ENCODE data around the gene SART3. TPM values are rescaled to one million over a fixed set of nuclear protein-coding genes. Genes with fewer than 3 reads are reported as not detected.
"Not testable (repeated sequence)": the region's sequence is repeated elsewhere in the genome, so short reads cannot be mapped to it uniquely, and the experiment has no call there.

SART3 gene
- total and polyA plus RNA-seq, 9 donors = 27.9 to 55.3 (median 46.8) TPM

- no peaks in the 10 kb centered on the region for H3K36me3 ChIP-seq
- H3K4me3 ChIP-seq = peak overlapping the region; percentile 96
- intact Hi-C loops (cut with DNase I) = loop anchor here in 3 of 4 donors (2.0 to 10.0 kb wide), 7 partner anchors 55 to 535 kb away; partner anchors contain the start of genes UNG (in 2 of the 3) and ALKBH2 (in 1 of the 3)
- 0 to 1% (median 1%) methylated on average over 20 of the region's 20 CpGs for WGBS, 3 donors
- no peak for DNase-seq
- no peaks in the 10 kb centered on the region for H3K27me3 ChIP-seq
- TF ChIP-seq POLR2A (IDR thresholded peaks at IDR 0.05) = no peak
- peaks cover 12% of the 10 kb centered on the region for H3K4me1 ChIP-seq (ENCODE audit: insufficient read depth)
- H3K9me3 ChIP-seq = no peaks in the 10 kb centered on the region
- H3K27ac ChIP-seq = peak overlapping the region in 1 of 2 donors; percentile 78
Measured at GRCh38 chr12:108561852-108562347, 927 bp upstream of the SART3 start.

GRCh38 chr12:108560321-108560721 lies 652 bp downstream of the SART3 start:
- H3K27me3 ChIP-seq = no peaks in the 10 kb centered on the region
- TF ChIP-seq CTCF (IDR thresholded peaks at IDR 0.05) (no peak), EP300 (IDR thresholded peaks at IDR 0.05) (no peak), POLR2A (IDR thresholded peaks at IDR 0.05) (no peak)
- H3K4me1 ChIP-seq (ENCODE audit: insufficient read depth) = peaks cover 12% of the 10 kb centered on the region
- H3K9me3 ChIP-seq = no peaks in the 10 kb centered on the region
- H3K36me3 ChIP-seq = no peaks in the 10 kb centered on the region
- H3K27ac ChIP-seq = peak overlapping the region in 1 of 2 donors; percentile 78
- WGBS, 3 donors = 0 to 1% (median 1%) methylated on average over 12 of the region's 12 CpGs
- H3K4me3 ChIP-seq = peak overlapping the region; percentile 96
- intact Hi-C loops (cut with DNase I) = loop anchor here in 3 of 4 donors (5.0 to 10.0 kb wide), 5 partner anchors 57 to 537 kb away; partner anchors contain the start of genes UNG (in 2 of the 3) and ALKBH2 (in 1 of the 3)
- DNase-seq = no peak

- no peak for DNase-seq
- TF ChIP-seq POLR2A (IDR thresholded peaks at IDR 0.05) = no peak
- TF ChIP-seq CTCF (IDR thresholded peaks at IDR 0.05) = no peak
- no peak for TF ChIP-seq EP300 (IDR thresholded peaks at IDR 0.05)
- Histone ChIP-seq H3K4me1 (ENCODE audit: insufficient read depth) (peaks cover 12% of the 10 kb centered on the region), H3K36me3 (no peaks in the 10 kb centered on the region), H3K27ac (no peak overlapping the region), H3K9me3 (no peaks in the 10 kb centered on the region), H3K4me3 (peak overlapping the region; percentile 96), H3K27me3 (no peaks in the 10 kb centered on the region)
- intact Hi-C loops (cut with DNase I) = loop anchor here in 3 of 4 donors (5.0 to 10.0 kb wide), 5 partner anchors 58 to 538 kb away; partner anchors contain the start of genes UNG (in 2 of the 3) and ALKBH2 (in 1 of the 3)
- 53 to 55% (median 55%) methylated on average over 3 of the region's 3 CpGs for WGBS, 3 donors
Measured at GRCh38 chr12:108559748-108560147, 1.2 kb downstream of the SART3 start.

- WGBS, 3 donors = 82 to 84% (median 83%) methylated on average over 14 of the region's 14 CpGs
- no peaks in the 10 kb centered on the region for H3K27me3 ChIP-seq
- H3K36me3 ChIP-seq = no peaks in the 10 kb centered on the region
- intact Hi-C loops (cut with DNase I) = no loop called here
- no peak for DNase-seq
- no peaks in the 10 kb centered on the region for H3K9me3 ChIP-seq
- H3K27ac ChIP-seq = no peak overlapping the region
- H3K4me1 ChIP-seq (ENCODE audit: insufficient read depth) = peaks cover 12% of the 10 kb centered on the region
- no peak overlapping the region for H3K4me3 ChIP-seq
- no peak for TF ChIP-seq EP300 (IDR thresholded peaks at IDR 0.05)
- no peak for TF ChIP-seq CTCF (IDR thresholded peaks at IDR 0.05)
- TF ChIP-seq POLR2A (IDR thresholded peaks at IDR 0.05) = no peak
Measured at GRCh38 chr12:108559007-108559655, 1.8 kb downstream of the SART3 start.

GRCh38 chr12:108555383-108555782 lies 5.6 kb downstream of the SART3 start:
- 85 to 87% (median 85%) methylated on average over 9 of the region's 9 CpGs for WGBS, 3 donors
- intact Hi-C loops (cut with DNase I); H3K36me3 ChIP-seq; H3K9me3 ChIP-seq; H3K27ac ChIP-seq; DNase-seq; H3K27me3 ChIP-seq; H3K4me3 ChIP-seq: not testable (repeated sequence)
- H3K4me1 ChIP-seq (ENCODE audit: insufficient read depth) = peaks cover 12% of the 10 kb centered on the region
